IMR-90 (cell line): ENCODE results near the gene AFG3L2. TPM values are rescaled to one million over a fixed set of nuclear protein-coding genes. Genes with fewer than 3 reads are reported as not detected.

Source experiments
- ATAC-seq: fragments of 200-7000 bp; cut with Tn5 transposase; 2 replicates; pipeline ENCODE4 v1.9.1; 2020; ENCODE audit warnings: low read depth, mild to moderate bottlenecking, moderate library complexity
- BruUV-seq: library from RNA; stranded (reverse); fragments of 400-500 nt; replicated peaks from 2 replicates; lab custom pipeline; 2021; lab: Mats Ljungman, UMichigan
- CTCF ChIA-PET: fragments of 300-600 bp; formaldehyde crosslinking; extraction: SDS; loops from one replicate; lab custom pipeline; 2021; ENCODE audit warnings: antibody characterized with exemption; lab: Yijun Ruan, JAX
- POLR2A ChIA-PET: fragments of 300-600 bp; sonication (Branson Sonifier 250); formaldehyde crosslinking; loops from one replicate; lab custom pipeline; 2022; ENCODE audit warnings: antibody characterized with exemption; ENCODE audit not compliant: unreplicated experiment; lab: Charles Lee
- DNase-seq: peaks from one replicate; pipeline ENCODE4 v3.0.0; 2013
- H2AFZ ChIP-seq: replicated peaks from 2 replicates; pipeline ENCODE3; 2013; ENCODE audit warnings: low read length, mild to moderate bottlenecking; ENCODE audit not compliant: poor library complexity
- H2AK5ac ChIP-seq: 2 replicates; pipeline ENCODE4 v1.6.1; 2013; ENCODE audit warnings: low read depth, low read length, inconsistent platforms
- H2AK9ac ChIP-seq: replicated peaks from 2 replicates; pipeline ENCODE3; 2013; ENCODE audit warnings: mild to moderate bottlenecking, low read depth, low read length, moderate library complexity; ENCODE audit not compliant: poor library complexity
- H2BK120ac ChIP-seq: 2 replicates; pipeline ENCODE4 v1.6.1; 2013; ENCODE audit warnings: low read depth, low read length, inconsistent platforms
- H2BK15ac ChIP-seq: 3 replicates; pipeline ENCODE4 v1.6.1; 2013; ENCODE audit warnings: low read depth, low read length, inconsistent platforms
- H2BK20ac ChIP-seq: 2 replicates; pipeline ENCODE4 v1.6.1; 2013; ENCODE audit warnings: low read depth, mild to moderate bottlenecking, inconsistent platforms, low read length, moderate library complexity
- H2BK5ac ChIP-seq: 2 replicates; pipeline ENCODE4 v1.6.1; 2013; ENCODE audit warnings: mild to moderate bottlenecking, low read depth, low read length, inconsistent platforms; ENCODE audit not compliant: poor library complexity, severe bottlenecking
- H3K14ac ChIP-seq: replicated peaks from 2 replicates; pipeline ENCODE4 v1.6.1; 2013; ENCODE audit warnings: low read depth, low read length, inconsistent platforms
- H3K18ac ChIP-seq: 2 replicates; pipeline ENCODE4 v1.6.1; 2013; ENCODE audit warnings: low read depth, low read length, control low read depth
- H3K23ac ChIP-seq: 2 replicates; pipeline ENCODE4 v1.6.1; 2013; ENCODE audit warnings: low read depth, low read length, inconsistent platforms
- H3K27ac ChIP-seq: 2 replicates; pipeline ENCODE4 v1.5.1; 2013; ENCODE audit warnings: mild to moderate bottlenecking, control low read depth, low read length; ENCODE audit not compliant: insufficient read depth
- H3K27me3 ChIP-seq: 2 replicates; pipeline ENCODE4 v1.6.1; 2013; ENCODE audit warnings: low read length; ENCODE audit not compliant: control insufficient read depth, insufficient read depth
- H3K36me3 ChIP-seq: 2 replicates; pipeline ENCODE4 v1.6.1; 2013; ENCODE audit warnings: low read length, mixed read lengths; ENCODE audit not compliant: control insufficient read depth, insufficient read depth
- H3K4ac ChIP-seq: 2 replicates; pipeline ENCODE4 v1.6.1; 2013; ENCODE audit warnings: low read depth, low read length, inconsistent platforms
- H3K4me1 ChIP-seq: 2 replicates; pipeline ENCODE4 v1.6.1; 2013; ENCODE audit warnings: low read length, mixed read lengths; ENCODE audit not compliant: control insufficient read depth, insufficient read depth
- H3K4me2 ChIP-seq: 2 replicates; pipeline ENCODE4 v1.6.1; 2013; ENCODE audit warnings: low read depth, mild to moderate bottlenecking, control low read depth, low read length, moderate library complexity
- H3K4me3 ChIP-seq: 2 replicates; pipeline ENCODE4 v1.5.1; 2013; ENCODE audit warnings: low read depth, mild to moderate bottlenecking, control low read depth, low read length, moderate library complexity; ENCODE audit not compliant: insufficient read depth
- H3K56ac ChIP-seq: 2 replicates; pipeline ENCODE4 v1.6.1; 2013; ENCODE audit warnings: low read length, inconsistent platforms; ENCODE audit not compliant: insufficient read depth; ENCODE audit errors: extremely low read depth
- H3K79me1 ChIP-seq, 2 experiments: 2 replicates each; pipeline ENCODE4 v1.6.1; 2013; ENCODE audit warnings: low read length in 2 of 2, inconsistent platforms in 1 of 2, low read depth in 1 of 2
- H3K9ac ChIP-seq: 2 replicates; pipeline ENCODE4 v1.6.1; 2013; ENCODE audit warnings: low read depth, low read length, control low read depth
- H3K9me1 ChIP-seq: 2 replicates; pipeline ENCODE4 v1.6.1; 2013; ENCODE audit warnings: low read length, inconsistent platforms; ENCODE audit not compliant: insufficient read depth
- H3K9me3 ChIP-seq: 2 replicates; pipeline ENCODE4 v1.6.1; 2013; ENCODE audit warnings: low read length; ENCODE audit not compliant: control insufficient read depth, insufficient read depth
- H4K20me1 ChIP-seq: 2 replicates; pipeline ENCODE4 v1.6.1; 2013; ENCODE audit warnings: low read length, inconsistent platforms; ENCODE audit not compliant: insufficient read depth
- H4K5ac ChIP-seq: 2 replicates; pipeline ENCODE4 v1.6.1; 2013; ENCODE audit warnings: mild to moderate bottlenecking, low read depth, low read length, control low read depth
- H4K8ac ChIP-seq, 2 experiments: 2 replicates each; pipeline ENCODE4 v1.6.1; 2013; ENCODE audit warnings: low read depth in 2 of 2, low read length in 2 of 2, control low read depth in 1 of 2, inconsistent platforms in 1 of 2
- H4K91ac ChIP-seq: 2 replicates; pipeline ENCODE4 v1.6.1; 2013; ENCODE audit warnings: low read depth, low read length, inconsistent platforms; ENCODE audit not compliant: insufficient read depth
- BHLHE40 ChIP-seq: fragments of 150-350 bp; IDR thresholded peaks from 2 replicates; pipeline ENCODE4 v1.6.1; 2016; ENCODE audit warnings: mild to moderate bottlenecking, low read depth, low read length
- CEBPB ChIP-seq: IDR thresholded peaks from 2 replicates; pipeline ENCODE4 v1.6.1; 2012; ENCODE audit warnings: low read depth, low read length, improper control_type of control experiment
- ELK1 ChIP-seq: fragments of 150-350 bp; IDR thresholded peaks from 2 replicates; pipeline ENCODE4 v1.6.1; 2016; ENCODE audit warnings: low read depth, mild to moderate bottlenecking, low read length, moderate library complexity, borderline replicate concordance
- FOS ChIP-seq: fragments of 150-350 bp; IDR thresholded peaks from 2 replicates; pipeline ENCODE4 v1.6.1; 2016; ENCODE audit warnings: low read depth, low read length
- MAFK ChIP-seq: IDR thresholded peaks from 2 replicates; pipeline ENCODE4 v1.6.1; 2012; ENCODE audit warnings: low read depth, low read length, improper control_type of control experiment
- MAZ ChIP-seq: IDR thresholded peaks from 2 replicates; pipeline ENCODE4 v1.6.1; 2012; ENCODE audit warnings: low read depth, mild to moderate bottlenecking, low read length, improper control_type of control experiment, moderate library complexity, borderline replicate concordance
- RAD21 ChIP-seq: IDR thresholded peaks from 2 replicates; pipeline ENCODE4 v1.6.1; 2012; ENCODE audit warnings: low read length, improper control_type of control experiment
- WGBS, 2 experiments: methylation state at CpG; one replicate each; pipeline versions ENCODE4 v1.1.5 to v1.1.7; 2013; ENCODE audit warnings: missing lambda C conversion rate in 2 of 2; ENCODE audit not compliant: insufficient read length in 1 of 2; ENCODE audit errors: extremely low coverage in 2 of 2; 5-methylcytosine and 5-hydroxymethylcytosine counted together
- dilution Hi-C: fragments of 300-500 bp; cut with HindIII; formaldehyde crosslinking; loops from one replicate; pipeline ENCODE4 v1.14.3; 2018; ENCODE audit warnings: low sequenced_read_pairs; ENCODE audit not compliant: unreplicated experiment
- in situ Hi-C: fragments of 300-500 bp; cut with MboI; formaldehyde crosslinking; loops from 3 replicates; pipeline ENCODE4 v1.14.3; 2019; ENCODE audit warnings: low sequenced_read_pairs, inconsistent platforms, mixed read lengths
- intact Hi-C: fragments of 100-400 bp; cut with micrococcal nuclease; formaldehyde crosslinking; loops from 2 replicates; pipeline ENCODE4 v1.10.0; 2022
- polyA plus RNA-seq, 3 experiments: library from polyadenylated mRNA; depleted of rRNA; stranded (reverse); fragments of >200 nt; gene quantifications; 2 replicates each; pipeline ENCODE4 v1.2.3, GENCODE V29; 2012; ENCODE audit warnings: low replicate concordance in 1 of 3
- total RNA-seq: library from RNA; depleted of rRNA; stranded (reverse); fragments of >200 nt; gene quantifications from 2 replicates; pipeline ENCODE4 v1.2.3, GENCODE V29; 2012

AFG3L2 gene
- total and polyA plus RNA-seq, 2 of the 4 experiments (the other 2 are of a cell fraction): 26.9 to 37.6 TPM

- Histone ChIP-seq H4K91ac (no peak overlapping the region), H3K36me3 (peaks cover 14% of the 10 kb centered on the region), H2AFZ (no peak overlapping the region), H3K4me1 (0 out of 2 replicates have a peak, but pooled peaks cover 4% of the 10 kb centered on the region), H3K14ac (no peak overlapping the region), H2AK5ac (no peak overlapping the region), H3K27me3 (no peaks in the 10 kb centered on the region), H4K8ac (no peak overlapping the region), H2BK15ac (no peak overlapping the region), H3K18ac (no peak overlapping the region), H2BK120ac (no peak overlapping the region), H2BK20ac (no peak overlapping the region), H4K5ac (no peak overlapping the region), H3K27ac (no peak overlapping the region), H3K56ac (no peak overlapping the region), H2BK5ac (no peak overlapping the region), H3K4me3 (no peak overlapping the region), H3K9me3 (peaks cover 6% of the 10 kb centered on the region), H3K79me1 (peaks cover 3 to 15% of the 10 kb centered on the region in 2 experiments; a peak in 3 of 4 replicates), H2AK9ac (peak overlapping the region; percentile 55), H4K20me1 (no peaks in the 10 kb centered on the region), H3K9ac (no peak overlapping the region), H3K23ac (no peak overlapping the region), H3K9me1 (peaks cover 3% of the 10 kb centered on the region; the same call in 1 of the 2 replicates), H3K4me2 (no peak overlapping the region), H3K4ac (no peak overlapping the region)
- no TSS peak for BruUV-seq
- intact Hi-C loops: no loop called here
- in situ Hi-C loops: no loop called here
- DNase-seq (no peak), ATAC-seq (no peak)
- TF ChIP-seq CEBPB (no peak), MAFK (no peak), ELK1 (no peak), RAD21 (no peak), MAZ (no peak), FOS (no peak), BHLHE40 (no peak)
- 89% methylated on average over 5 of the region's 9 CpGs; no CpG with 5 or more reads in 1 of the 2 experiments for WGBS, 2 experiments
- ChIA-PET POLR2A (no interaction called here), CTCF (no interaction called here)
- dilution Hi-C loops: no loop called here
Observed at GRCh38 chr18:12422936-12423335, 45.9 kb upstream of the AFG3L2 start.
